GM19238 (cell line): ENCODE data around the gene KLHL3.
"Not testable (repeated sequence)": the region's sequence is repeated elsewhere in the genome, so short reads cannot be mapped to it uniquely, and the experiment has no call there.

ENCODE experiments used
- DNase-seq: peaks from one replicate; pipeline ENCODE4 v3.0.0; 2011; ENCODE audit warnings: low spot score; ENCODE audit not compliant: insufficient read length

The KLHL3 gene, protein sequence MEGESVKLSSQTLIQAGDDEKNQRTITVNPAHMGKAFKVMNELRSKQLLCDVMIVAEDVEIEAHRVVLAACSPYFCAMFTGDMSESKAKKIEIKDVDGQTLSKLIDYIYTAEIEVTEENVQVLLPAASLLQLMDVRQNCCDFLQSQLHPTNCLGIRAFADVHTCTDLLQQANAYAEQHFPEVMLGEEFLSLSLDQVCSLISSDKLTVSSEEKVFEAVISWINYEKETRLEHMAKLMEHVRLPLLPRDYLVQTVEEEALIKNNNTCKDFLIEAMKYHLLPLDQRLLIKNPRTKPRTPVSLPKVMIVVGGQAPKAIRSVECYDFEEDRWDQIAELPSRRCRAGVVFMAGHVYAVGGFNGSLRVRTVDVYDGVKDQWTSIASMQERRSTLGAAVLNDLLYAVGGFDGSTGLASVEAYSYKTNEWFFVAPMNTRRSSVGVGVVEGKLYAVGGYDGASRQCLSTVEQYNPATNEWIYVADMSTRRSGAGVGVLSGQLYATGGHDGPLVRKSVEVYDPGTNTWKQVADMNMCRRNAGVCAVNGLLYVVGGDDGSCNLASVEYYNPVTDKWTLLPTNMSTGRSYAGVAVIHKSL

DNA sequence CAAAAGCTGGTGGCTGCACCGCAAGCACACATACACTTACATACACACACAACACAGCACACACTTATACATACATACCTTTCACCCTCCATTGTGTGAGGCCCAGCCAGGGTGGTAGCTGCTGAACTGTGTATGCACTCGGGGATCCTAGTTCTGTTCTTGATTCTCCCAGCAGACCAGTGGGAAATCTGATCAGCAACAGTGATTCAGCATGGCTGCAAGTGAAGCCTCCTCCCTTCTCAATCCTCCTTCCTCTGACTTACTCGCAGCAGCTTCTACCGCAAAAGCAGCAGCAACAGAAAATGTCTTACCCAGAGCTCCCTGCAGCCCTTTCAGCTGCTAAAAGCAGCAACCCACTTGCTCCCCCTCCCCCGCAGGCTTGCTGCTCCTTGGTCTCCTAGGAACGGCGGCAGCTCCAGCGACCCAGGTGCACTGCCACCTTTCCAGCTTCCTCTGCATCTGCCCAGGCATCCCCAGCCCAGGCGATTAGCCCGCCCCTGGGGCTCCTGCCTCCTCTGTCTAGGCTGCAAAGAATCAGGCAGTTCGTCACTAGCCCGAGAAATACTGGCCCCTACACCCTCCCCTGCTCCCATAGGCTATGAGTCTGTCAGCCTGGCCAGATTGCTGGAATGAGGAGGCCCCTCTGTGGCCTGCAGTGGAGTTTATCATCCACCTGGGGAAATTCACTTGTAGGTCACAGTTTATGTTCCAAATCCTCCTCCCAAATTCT lies at the start of gene KLHL3:
Gene KLHL3, minus strand, starts transcription at position 535 of the 730 bp plus-strand sequence. Its CDS starts 443 bp downstream, at position 92.
- DNase-seq = no peak

DNA sequence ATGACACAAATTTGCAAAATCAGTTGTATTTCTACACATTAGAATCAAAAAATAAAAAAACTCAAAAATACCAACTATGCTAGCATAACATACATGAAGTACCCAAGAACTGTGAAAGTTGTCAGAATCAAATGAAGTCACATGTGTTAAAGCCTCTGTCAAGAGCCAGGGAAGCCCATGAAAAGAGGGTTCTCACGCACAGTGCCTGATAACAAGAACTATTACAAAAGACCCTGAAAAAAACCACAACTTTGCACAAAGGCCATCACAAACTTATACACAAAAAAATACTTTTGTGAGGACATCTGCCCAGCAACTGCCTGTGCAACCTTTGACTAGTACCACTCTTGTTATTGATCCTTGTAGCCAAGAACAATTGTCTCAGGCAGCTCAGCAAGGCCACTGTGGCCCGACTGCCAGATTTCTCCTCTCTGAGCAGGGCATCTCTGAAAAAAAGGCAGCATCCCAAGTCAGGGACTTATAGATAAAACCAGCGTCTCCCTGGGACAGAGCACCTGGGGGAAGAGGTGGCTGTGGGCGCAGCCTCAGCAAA lies 47.2 kb upstream of the KLHL3 start:
- DNase-seq = no peak

- DNase-seq = no peak
Measured at GRCh38 chr5:137782055-137782454, 46.2 kb upstream of the KLHL3 start.

GRCh38 chr5:137778772-137779564 lies 43.1 kb upstream of the KLHL3 start:
- DNase-seq = no peak

- DNase-seq = not testable (repeated sequence)
Measured at GRCh38 chr5:137767937-137768336, 32.0 kb upstream of the KLHL3 start.

- no peak for DNase-seq
Measured at GRCh38 chr5:137761566-137761965, 25.7 kb upstream of the KLHL3 start.

DNA sequence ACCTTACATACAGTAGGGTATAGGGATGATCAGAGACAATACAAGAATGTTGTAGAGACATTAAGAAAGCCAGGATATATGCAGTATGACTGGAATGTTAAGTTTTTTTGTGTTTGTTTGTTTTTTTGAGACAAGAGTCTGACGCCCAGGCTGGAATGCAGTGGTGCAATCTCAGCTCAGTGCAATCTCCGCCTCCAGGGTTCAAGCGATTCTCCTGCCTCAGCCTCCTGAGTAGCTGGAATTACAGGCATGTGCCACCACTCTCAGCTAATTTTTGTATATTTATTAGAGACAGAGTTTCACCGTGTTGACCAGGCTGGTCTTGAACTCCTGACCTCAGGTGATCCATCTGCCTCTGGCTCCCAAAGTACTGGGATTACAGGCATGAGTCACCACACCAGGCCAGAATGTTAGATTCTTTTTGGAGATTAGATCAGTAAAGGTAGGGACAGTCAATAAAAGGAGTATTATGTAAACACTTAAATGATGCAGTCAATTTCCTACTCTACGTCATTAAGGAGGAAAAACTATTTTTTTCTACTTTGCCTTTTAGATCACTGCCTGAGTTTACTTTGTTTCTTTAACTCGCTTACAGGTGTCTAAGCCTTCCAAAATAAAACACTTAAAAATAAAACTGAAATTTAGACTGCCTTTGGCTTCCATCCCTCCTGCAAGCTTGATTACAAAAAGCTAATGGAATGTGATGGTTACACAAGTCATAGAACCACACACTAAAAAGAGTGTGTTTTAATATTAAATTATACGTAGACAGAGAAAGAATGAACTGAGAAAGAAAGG lies 25.0 kb upstream of the KLHL3 start:
- DNase-seq = no peak

DNA sequence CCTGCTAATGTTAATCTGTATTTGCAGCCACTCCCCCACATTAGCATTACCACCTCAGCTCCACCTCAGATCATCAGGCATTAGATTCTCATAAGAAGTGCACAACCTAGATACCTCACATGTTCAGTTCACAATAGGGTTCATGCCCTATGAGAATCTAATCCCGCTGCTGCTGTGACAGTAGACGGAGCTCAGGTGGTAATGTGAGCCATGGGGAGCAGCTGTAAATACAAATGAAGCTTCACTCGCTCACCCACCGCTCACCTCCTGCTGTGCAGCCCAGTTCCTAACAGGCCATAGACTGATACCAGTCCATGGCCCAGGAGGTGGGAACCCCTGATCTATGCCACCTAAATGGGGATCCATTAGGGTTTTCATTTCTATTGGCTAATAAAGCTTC lies 24.4 kb upstream of the KLHL3 start:
- DNase-seq = no peak

GRCh38 chr5:137758715-137759306 lies 22.9 kb upstream of the KLHL3 start:
- no peak for DNase-seq

DNA sequence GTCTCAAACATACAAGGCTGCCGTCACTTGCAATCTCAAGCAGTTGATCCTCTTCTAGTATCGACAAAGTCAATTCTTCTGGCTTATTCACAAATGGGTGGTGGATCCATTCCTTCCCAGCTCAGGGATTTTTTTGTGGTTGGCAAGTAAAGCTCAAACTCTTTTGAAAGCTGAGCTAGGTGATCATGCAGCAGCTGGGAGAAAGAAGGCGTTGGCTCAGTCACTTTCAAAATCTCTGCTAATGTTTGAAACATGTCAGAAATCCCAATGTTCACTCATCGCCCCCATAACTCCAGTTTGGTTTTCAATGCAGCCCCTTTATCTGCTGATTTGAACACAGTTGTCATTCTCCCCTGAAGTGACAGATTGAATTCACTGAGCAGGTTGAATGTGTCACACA lies 22.2 kb upstream of the KLHL3 start:
- DNase-seq = no peak

GRCh38 chr5:137757634-137758033 lies 21.7 kb upstream of the KLHL3 start:
- no peak for DNase-seq

- no peak for DNase-seq
Measured at GRCh38 chr5:137754961-137755762, 19.3 kb upstream of the KLHL3 start.

DNA sequence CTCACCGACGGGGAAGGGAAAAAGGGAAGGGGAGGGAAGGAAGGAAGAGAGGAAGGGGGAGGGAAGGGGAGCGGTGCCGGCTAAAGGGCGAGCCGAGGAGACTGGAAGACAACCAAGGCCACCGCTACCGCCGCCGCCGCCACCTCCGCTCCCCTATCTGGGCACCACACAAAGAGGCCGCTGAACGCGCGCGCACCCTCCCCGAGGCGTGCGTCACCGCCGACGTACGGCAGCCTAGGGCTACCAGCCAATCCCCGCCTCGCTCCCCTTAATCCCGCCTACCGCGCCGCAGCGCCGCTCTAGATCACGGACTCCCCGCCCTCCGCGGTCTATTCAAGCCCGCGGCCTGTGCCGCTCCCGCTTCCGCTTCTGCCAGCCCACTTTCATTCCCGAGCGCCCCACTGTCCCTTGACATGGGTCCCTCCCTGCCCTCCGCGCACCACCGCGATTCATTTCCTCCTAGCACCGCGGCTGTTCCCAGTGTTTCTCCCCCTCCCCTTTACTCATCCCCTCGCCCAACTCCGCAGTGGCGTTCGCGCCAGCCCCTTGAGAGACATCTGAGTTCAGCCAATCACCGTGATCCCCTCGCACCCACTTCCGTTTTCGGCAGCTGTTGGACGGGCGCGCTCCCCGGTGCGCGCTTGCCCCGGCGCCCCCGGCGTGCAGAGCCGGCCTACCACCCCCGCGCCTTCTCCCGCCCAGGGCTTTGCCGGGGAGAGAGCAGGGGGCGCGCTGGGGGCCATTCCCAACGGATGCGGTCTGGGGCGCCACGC lies 18.5 kb upstream of the KLHL3 start, which contains the start of gene HNRNPA0:
Gene HNRNPA0, minus strand, starts transcription at position 176 of the 773 bp plus-strand sequence. CDS start 297 bp downstream, outside the sequence.
- peak; percentile 87 for DNase-seq

GRCh38 chr5:137753691-137754187 lies 17.9 kb upstream of the KLHL3 start:
- DNase-seq = no peak

DNA sequence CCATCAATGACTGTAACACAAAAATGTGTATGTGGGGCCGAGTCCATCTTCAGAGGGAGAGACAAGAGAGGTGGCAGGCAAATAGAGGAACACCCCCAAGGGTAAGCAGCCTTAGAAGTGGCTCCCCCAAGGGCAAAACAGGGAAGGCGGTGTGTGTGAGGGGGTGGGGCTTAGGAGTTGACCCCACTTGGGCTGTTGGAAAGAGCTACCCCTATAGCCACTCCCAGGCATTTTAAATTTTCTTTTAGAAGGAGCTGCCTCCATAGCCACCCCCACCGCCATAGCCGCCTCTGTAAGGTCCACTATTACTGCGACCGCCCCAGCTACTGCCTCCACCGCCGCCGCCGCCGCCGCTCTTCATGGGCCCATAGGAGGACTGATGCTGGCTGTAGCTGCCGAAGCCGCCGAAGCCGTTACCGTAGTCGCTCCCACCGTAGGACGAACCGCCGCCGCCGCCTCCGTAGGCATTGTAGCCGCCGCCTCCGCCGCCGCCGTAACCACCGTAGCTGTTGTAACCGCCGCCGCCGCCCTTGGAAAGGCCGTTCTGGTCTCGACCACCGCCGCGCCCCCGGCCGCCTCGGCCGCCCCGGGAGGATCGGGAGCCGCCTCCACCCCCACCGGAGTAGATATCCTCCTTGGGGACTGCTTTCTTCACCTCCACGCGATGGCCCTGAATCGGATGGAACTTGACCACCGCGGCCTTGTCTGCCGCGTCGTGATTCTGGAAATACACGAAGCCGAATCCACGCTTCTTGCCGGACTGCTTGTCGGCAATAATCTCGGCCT lies 17.2 kb upstream of the KLHL3 start:
- DNase-seq = no peak

- no peak for DNase-seq
Measured at GRCh38 chr5:137751869-137752491, 16.1 kb upstream of the KLHL3 start.

- no peak for DNase-seq
Measured at GRCh38 chr5:137750436-137750835, 14.5 kb upstream of the KLHL3 start.
